NCI-H2081 treated with DMSO at 0.1 percent for 48 hours (cell line): ENCODE measurements around the gene USP19.

Source experiments
- DNase-seq: peaks from one replicate; lab custom pipeline; 2025; lab: John Stamatoyannopoulos, UW

The USP19 gene

GRCh38 chr3:49120438-49121131 is at the start of gene USP19:
Gene USP19 (minus strand): TSS chr3:49120823. CDS start chr3:49119145, 1,678 bp downstream.
- DNase-seq = peak; percentile 23

GRCh38 chr3:49166752-49167556 is 46.3 kb upstream of the USP19 start:
- no peak for DNase-seq

- DNase-seq = no peak
These were observed 45.4 kb upstream of the USP19 start, which contains the start of gene CCDC71 for GRCh38 chr3:49165771-49166751. Gene CCDC71 (minus strand): TSS chr3:49166331. CDS start chr3:49164208, 2,123 bp downstream.

GRCh38 chr3:49164983-49165720 is 44.5 kb upstream of the USP19 start:
- DNase-seq = no peak

GRCh38 chr3:49163609-49164008 is 43.0 kb upstream of the USP19 start:
- DNase-seq = no peak

GRCh38 chr3:49162751-49163419 is 42.3 kb upstream of the USP19 start:
- DNase-seq = no peak

GRCh38 chr3:49161808-49162530 is 41.3 kb upstream of the USP19 start:
- no peak for DNase-seq

GRCh38 chr3:49161197-49161596 is 40.6 kb upstream of the USP19 start:
- no peak for DNase-seq

GRCh38 chr3:49158792-49159191 is 38.2 kb upstream of the USP19 start:
- DNase-seq = no peak

- DNase-seq = no peak
These were observed 37.6 kb upstream of the USP19 start for GRCh38 chr3:49158103-49158709.

- DNase-seq = no peak
These were observed 36.7 kb upstream of the USP19 start for GRCh38 chr3:49157289-49157688.

- DNase-seq = no peak
These were observed 32.8 kb upstream of the USP19 start for GRCh38 chr3:49153349-49153912.

- no peak for DNase-seq
These were observed 31.0 kb upstream of the USP19 start for GRCh38 chr3:49151610-49152009.

- no peak for DNase-seq
These were observed 27.5 kb upstream of the USP19 start for GRCh38 chr3:49148159-49148558.

- DNase-seq = no peak
These were observed 19.5 kb upstream of the USP19 start for GRCh38 chr3:49140080-49140479.

GRCh38 chr3:49135499-49135898 is 14.9 kb upstream of the USP19 start:
- no peak for DNase-seq

GRCh38 chr3:49134471-49135265 is 14.0 kb upstream of the USP19 start:
- no peak for DNase-seq

GRCh38 chr3:49133226-49133951 is 12.8 kb upstream of the USP19 start:
- DNase-seq = peak; percentile 13
